ENCODE data around the gene RNU6-7. TPM values are rescaled to one million over a fixed set of nuclear protein-coding genes. Genes with fewer than 3 reads are reported as not detected.

Gene RNU6-7
- total RNA-seq, 1 experiment from 2014 or later, result not detected

GRCh38 chr14:32203928-32204357 lies 2.1 kb downstream of the RNU6-7 start:
- TF ChIP-seq CTCF (conservative IDR thresholded peaks at IDR 0.05; ENCODE audit: low read depth, low read length), result no peak
- no peak for TF ChIP-seq EZH2 (IDR thresholded peaks at IDR 0.05; ENCODE audit: low read length, unreplicated experiment)
- Histone ChIP-seq H3K36me3 (ENCODE audit: low read depth, low read length) (no peaks in the 10 kb centered on the region), H2AFZ (ENCODE audit: low read length) (peak overlapping the region; percentile 93), H3K4me3 (ENCODE audit: low read length) (peak overlapping the region; percentile 87), H3K4me1 (ENCODE audit: insufficient read depth, low read length) (peaks cover 21% of the 10 kb centered on the region; the same call in 1 of the 2 replicates), H3K27me3 (ENCODE audit: low read length) (no peaks in the 10 kb centered on the region), H3F3A (ENCODE audit: low read length, unreplicated experiment) (no peaks in the 10 kb centered on the region), H3K27ac (ENCODE audit: low read length) (no peak overlapping the region; the same call in 1 of the 2 replicates), H4K20me1 (ENCODE audit: low read length) (no peaks in the 10 kb centered on the region), H3K79me2 (ENCODE audit: low read length) (no peaks in the 10 kb centered on the region), H3K4me2 (ENCODE audit: low read length) (peak overlapping the region; percentile 84), H3K9me2 (replicated peaks; ENCODE audit: low read length) (no peaks in the 10 kb centered on the region), H3K9me3 (ENCODE audit: low read length) (no peaks in the 10 kb centered on the region), H3K9ac (ENCODE audit: low read length) (peak overlapping the region; percentile 79)
- CTCF ChIA-PET, result interaction anchor here (1.0 kb wide), 2 partner anchors 50 to 127 kb away, joined by 3 to 6 read pairs; partner anchors contain the start of gene ARHGAP5
- TSS peak; percentile 40 for BruUV-seq (replicated peaks)
- ATAC-seq, result peak; percentile 2; the same call in 1 of the 2 replicates
- peak; percentile 29 for DNase-seq
- intact Hi-C loops (cut with micrococcal nuclease), result loop anchor here (1.0 to 2.0 kb wide), 7 partner anchors 26 to 270 kb away; no protein-coding TSS in a partner anchor
- POLR2A ChIA-PET (ENCODE audit: unreplicated experiment), result interaction anchor here (0.6 kb wide), 3 partner anchors 127 to 783 kb away, joined by 3 to 4 read pairs (median 3); partner anchors contain the start of genes ARHGAP5 and HEATR5A

- H2AFZ ChIP-seq (ENCODE audit: low read length), result no peak overlapping the region
- no peak overlapping the region for H3K4me2 ChIP-seq (ENCODE audit: low read length)
- ChIA-PET CTCF (no interaction called here), POLR2A (ENCODE audit: unreplicated experiment) (no interaction called here)
- ATAC-seq (no peak), DNase-seq (no peak)
- BruUV-seq (replicated peaks), result no TSS peak
- H3K9me3 ChIP-seq (ENCODE audit: low read length), result no peaks in the 10 kb centered on the region
- H3F3A ChIP-seq (ENCODE audit: low read length, unreplicated experiment), result no peaks in the 10 kb centered on the region
- H3K79me2 ChIP-seq (ENCODE audit: low read length), result no peaks in the 10 kb centered on the region
- no peak overlapping the region for H3K4me3 ChIP-seq (ENCODE audit: low read length)
- H3K9ac ChIP-seq (ENCODE audit: low read length), result no peak overlapping the region
- H3K9me2 ChIP-seq (replicated peaks; ENCODE audit: low read length), result no peaks in the 10 kb centered on the region
- H4K20me1 ChIP-seq (ENCODE audit: low read length), result no peaks in the 10 kb centered on the region
- H3K4me1 ChIP-seq (ENCODE audit: insufficient read depth, low read length), result peaks cover 16% of the 10 kb centered on the region; the same call in 1 of the 2 replicates
- no peak overlapping the region for H3K27ac ChIP-seq (ENCODE audit: low read length)
- intact Hi-C loops (cut with micrococcal nuclease), result no loop called here
- H3K27me3 ChIP-seq (ENCODE audit: low read length), result no peaks in the 10 kb centered on the region
- TF ChIP-seq EZH2 (IDR thresholded peaks at IDR 0.05; ENCODE audit: low read length, unreplicated experiment) (no peak), EZH2phosphoT487 (IDR thresholded peaks at IDR 0.05; ENCODE audit: borderline replicate concordance, low read length) (no peak), CTCF (conservative IDR thresholded peaks at IDR 0.05; ENCODE audit: low read depth, low read length) (no peak)
- H3K36me3 ChIP-seq (ENCODE audit: low read depth, low read length), result no peaks in the 10 kb centered on the region
Measured at GRCh38 chr14:32205554-32205953, 3.7 kb downstream of the RNU6-7 start.

- no TSS peak for BruUV-seq (replicated peaks)
- Histone ChIP-seq H3K27me3 (ENCODE audit: low read length) (no peaks in the 10 kb centered on the region), H2AFZ (ENCODE audit: low read length) (no peak overlapping the region), H3K9me3 (ENCODE audit: low read length) (no peaks in the 10 kb centered on the region), H3K79me2 (ENCODE audit: low read length) (no peaks in the 10 kb centered on the region), H4K20me1 (ENCODE audit: low read length) (no peaks in the 10 kb centered on the region), H3K4me1 (ENCODE audit: insufficient read depth, low read length) (peaks cover 16% of the 10 kb centered on the region; the same call in 1 of the 2 replicates), H3K27ac (ENCODE audit: low read length) (no peak overlapping the region), H3K36me3 (ENCODE audit: low read depth, low read length) (no peaks in the 10 kb centered on the region), H3K9ac (ENCODE audit: low read length) (no peak overlapping the region), H3K4me2 (ENCODE audit: low read length) (no peak overlapping the region), H3F3A (ENCODE audit: low read length, unreplicated experiment) (no peaks in the 10 kb centered on the region), H3K4me3 (ENCODE audit: low read length) (no peak overlapping the region), H3K9me2 (replicated peaks; ENCODE audit: low read length) (no peaks in the 10 kb centered on the region)
- ATAC-seq (no peak), DNase-seq (peak; percentile 14)
- ChIA-PET CTCF (no interaction called here), POLR2A (ENCODE audit: unreplicated experiment) (interaction anchor here (0.7 kb wide), 1 partner anchor 382 kb away, joined by 4 read pairs; no protein-coding TSS in a partner anchor)
- TF ChIP-seq CTCF (conservative IDR thresholded peaks at IDR 0.05; ENCODE audit: low read depth, low read length) (0 out of 2 replicates have a peak, but pooled peaks have one; percentile 14), EZH2 (IDR thresholded peaks at IDR 0.05; ENCODE audit: low read length, unreplicated experiment) (no peak)
- intact Hi-C loops (cut with micrococcal nuclease), result no loop called here
Measured at GRCh38 chr14:32205984-32206383, 4.1 kb downstream of the RNU6-7 start.

Data from PC-3 (cell line).